Stimulated activated CD8-positive, alpha-beta memory T cell treated with anti-CD3 and anti-CD28 coated beads, Interleukin-12 subunit alpha, Interleukin-12 subunit beta, amount 100 ng/mL, for 24 hours (primary cell): ENCODE results near the gene SERF1A.
"Not testable (repeated sequence)": the region's sequence is repeated elsewhere in the genome, so short reads cannot be mapped to it uniquely, and the experiment has no call there.

ENCODE experiments used
- DNase-seq: peaks from one replicate; pipeline ENCODE4 v3.0.0-alpha.2; 2020; ENCODE audit errors: extremely low read depth

SERF1A gene

GRCh38 chr5:70900533-70901271 lies at the start of gene SERF1A:
Gene SERF1A (plus strand): TSS chr5:70900669. CDS start chr5:70900870, 201 bp downstream.
- DNase-seq = not testable (repeated sequence)

- DNase-seq = not testable (repeated sequence)
Observed at GRCh38 chr5:70866778-70867177, 33.7 kb upstream of the SERF1A start.

- DNase-seq = not testable (repeated sequence)
Observed at GRCh38 chr5:70870626-70871025, 29.8 kb upstream of the SERF1A start.

GRCh38 chr5:70896076-70896475 lies 4.4 kb upstream of the SERF1A start:
- DNase-seq = not testable (repeated sequence)

GRCh38 chr5:70901272-70901571 lies 753 bp downstream of the SERF1A start:
- not testable (repeated sequence) for DNase-seq

GRCh38 chr5:70906624-70907023 lies 6.2 kb downstream of the SERF1A start:
- DNase-seq = not testable (repeated sequence)

GRCh38 chr5:70916829-70917228 lies 16.4 kb downstream of the SERF1A start:
- DNase-seq = not testable (repeated sequence)

- not testable (repeated sequence) for DNase-seq
Observed at GRCh38 chr5:70925211-70925562, 24.7 kb downstream of the SERF1A start.

GRCh38 chr5:70931709-70932368 lies 31.4 kb downstream of the SERF1A start:
- DNase-seq = not testable (repeated sequence)

GRCh38 chr5:70932560-70932959 lies 32.1 kb downstream of the SERF1A start:
- DNase-seq = not testable (repeated sequence)

GRCh38 chr5:70953068-70953467 lies 52.6 kb downstream of the SERF1A start:
- DNase-seq = not testable (repeated sequence)
